Inflammatory macrophage (primary cell): ENCODE data around the gene CACNA1I.

Experiments
- DNase-seq, 2 donors: peaks; one replicate each; pipeline ENCODE4 v3.0.0-alpha.2; 2020 to 2022

The CACNA1I gene

GRCh38 chr22:39700565-39700964, 130.0 kb downstream of the CACNA1I start:
- no peak for DNase-seq

GRCh38 chr22:39703091-39703490, 132.5 kb downstream of the CACNA1I start:
- no peak for DNase-seq

- no peak for DNase-seq
These were observed 133.5 kb downstream of the CACNA1I start for GRCh38 chr22:39703928-39704639.

GRCh38 chr22:39705386-39705785, 134.8 kb downstream of the CACNA1I start:
- no peak for DNase-seq

- DNase-seq: no peak
These were observed 136.0 kb downstream of the CACNA1I start for GRCh38 chr22:39706376-39707140.

- DNase-seq: no peak
These were observed 136.8 kb downstream of the CACNA1I start for GRCh38 chr22:39707351-39707750.

- no peak for DNase-seq
These were observed 137.3 kb downstream of the CACNA1I start for GRCh38 chr22:39707816-39708215.

GRCh38 chr22:39710380-39711150, 140.0 kb downstream of the CACNA1I start:
- DNase-seq: no peak

GRCh38 chr22:39712081-39712480, 141.5 kb downstream of the CACNA1I start:
- DNase-seq: no peak

- no peak for DNase-seq
These were observed 142.4 kb downstream of the CACNA1I start for GRCh38 chr22:39712751-39713525.

- DNase-seq: no peak
These were observed 143.3 kb downstream of the CACNA1I start for GRCh38 chr22:39713799-39714290.

GRCh38 chr22:39714321-39714720, 143.8 kb downstream of the CACNA1I start:
- DNase-seq: no peak

GRCh38 chr22:39715778-39716495, 145.4 kb downstream of the CACNA1I start:
- DNase-seq: no peak

GRCh38 chr22:39716534-39716933, 146.0 kb downstream of the CACNA1I start:
- no peak for DNase-seq

- DNase-seq: no peak
These were observed 146.5 kb downstream of the CACNA1I start for GRCh38 chr22:39717099-39717498.

- DNase-seq: no peak
These were observed 147.7 kb downstream of the CACNA1I start for GRCh38 chr22:39718206-39718605.

GRCh38 chr22:39718921-39719475, 148.4 kb downstream of the CACNA1I start:
- DNase-seq: no peak

GRCh38 chr22:39719559-39720450, 149.3 kb downstream of the CACNA1I start:
- no peak for DNase-seq

- no peak for DNase-seq
These were observed 150.9 kb downstream of the CACNA1I start for GRCh38 chr22:39721206-39722031.

- DNase-seq: no peak
These were observed 151.4 kb downstream of the CACNA1I start for GRCh38 chr22:39722032-39722325.
